Stimulated activated CD8-positive, alpha-beta memory T cell treated with anti-CD3 and anti-CD28 coated beads, Interleukin-15, amount 100 ng/mL, for 24 hours (primary cell): ENCODE results near the gene CACNA1H.

Source experiments
- DNase-seq: peaks from one replicate; pipeline ENCODE4 v3.0.0-alpha.2; 2020; ENCODE audit warnings: low read depth

CACNA1H gene

GRCh38 chr16:1143761-1144450 lies 9.0 kb upstream of the CACNA1H start:
- no peak for DNase-seq

DNA sequence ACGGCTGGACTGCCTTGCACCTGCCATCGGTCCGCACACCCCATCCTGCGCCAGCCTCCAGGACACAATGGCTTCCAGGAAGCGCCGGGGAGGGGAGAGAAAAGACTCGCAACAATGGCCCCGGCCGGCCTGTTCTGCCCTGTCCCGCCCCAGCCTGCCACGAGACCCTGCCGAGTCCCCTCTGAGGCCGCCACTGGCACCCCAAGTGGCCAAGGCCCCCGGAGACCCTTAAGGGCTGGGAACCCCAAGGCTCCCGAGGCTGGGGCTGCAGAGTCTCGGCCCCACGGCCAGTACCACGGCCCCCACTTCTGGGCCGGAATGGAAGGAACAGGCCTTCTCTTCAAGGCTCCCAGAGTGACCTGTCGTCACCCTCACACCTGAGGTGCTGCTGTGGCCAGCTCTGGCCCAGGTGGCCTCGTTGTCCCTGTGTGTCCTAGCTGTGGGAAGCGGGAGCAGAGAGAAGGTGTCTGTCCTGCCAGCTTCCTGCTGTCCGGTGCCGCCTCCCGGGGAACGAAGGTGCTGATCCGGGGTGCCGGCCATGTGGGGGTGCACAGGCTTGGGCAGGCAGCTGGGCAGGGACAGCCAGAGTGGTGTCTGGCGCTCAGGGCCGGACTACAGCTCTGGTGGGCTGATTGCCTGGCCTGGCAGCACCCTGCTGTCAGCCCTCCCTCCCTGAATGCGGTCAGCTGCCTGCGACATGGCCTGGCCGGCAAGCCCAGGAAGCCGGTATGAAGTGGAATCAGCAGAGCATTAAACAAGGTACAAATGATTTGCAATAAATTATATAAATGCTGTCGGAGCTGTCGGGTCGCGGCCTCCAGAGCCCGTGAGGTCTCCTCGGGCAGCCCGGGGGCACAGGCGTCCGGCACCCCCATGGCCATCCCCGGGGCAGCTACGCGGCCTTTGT lies 8.2 kb upstream of the CACNA1H start:
- DNase-seq = no peak

DNA sequence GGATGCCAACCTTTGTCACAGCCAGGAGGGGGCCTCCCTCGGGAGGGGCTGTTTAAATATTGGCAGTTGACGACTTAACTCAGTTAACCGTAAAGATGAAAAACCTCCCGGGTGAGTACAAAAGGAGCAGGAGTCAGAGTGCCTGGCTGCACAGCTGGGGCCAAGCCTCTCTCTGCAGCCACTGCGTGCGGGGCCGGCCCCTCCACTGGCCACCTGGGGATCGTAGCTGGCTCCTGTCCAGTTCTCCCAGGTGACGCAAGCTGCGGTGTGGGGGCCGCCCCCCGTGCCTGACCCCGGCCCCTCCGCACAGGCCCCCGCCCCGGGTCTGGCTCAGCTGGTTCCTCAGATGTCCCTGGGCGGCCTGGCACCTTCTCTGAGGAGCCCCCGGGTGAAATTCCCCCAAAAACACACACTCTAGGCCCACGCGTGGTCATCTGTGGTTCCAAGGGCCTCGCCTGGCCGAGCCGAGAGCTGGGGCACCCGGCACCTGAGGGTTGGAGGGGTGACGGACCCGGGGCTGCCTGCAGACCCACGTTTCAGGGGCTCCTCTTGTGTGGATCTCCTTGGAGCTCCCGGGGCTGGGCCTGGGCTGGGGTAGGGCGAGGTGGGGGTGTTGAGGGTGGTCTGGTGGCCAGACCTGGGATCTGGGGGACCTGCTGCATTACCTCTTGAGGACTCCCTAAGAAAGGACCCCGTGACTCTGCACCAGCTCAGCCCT lies 7.4 kb upstream of the CACNA1H start:
- DNase-seq = no peak

- no peak for DNase-seq
These were observed 6.5 kb upstream of the CACNA1H start for GRCh38 chr16:1146409-1146808.

DNA sequence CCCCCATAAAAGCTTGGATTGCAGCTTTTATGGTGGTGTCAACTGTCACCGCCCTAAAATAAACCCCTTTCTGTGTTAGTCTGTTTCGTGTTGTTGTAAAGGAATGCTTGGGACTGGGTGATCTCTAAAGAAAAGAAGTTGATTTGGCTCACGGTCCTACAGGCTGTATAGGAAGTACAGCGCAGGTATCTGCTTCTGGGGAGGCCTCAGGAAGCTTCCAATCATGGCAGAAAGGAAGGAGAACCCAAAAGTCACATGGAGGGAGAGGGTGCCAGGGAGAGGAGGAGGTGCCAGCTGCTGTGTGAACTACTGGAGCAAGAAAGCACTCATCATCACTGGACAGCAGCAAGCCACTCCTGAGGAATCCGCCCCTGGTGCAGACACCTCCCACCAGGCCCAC lies 5.9 kb upstream of the CACNA1H start:
- no peak for DNase-seq

DNA sequence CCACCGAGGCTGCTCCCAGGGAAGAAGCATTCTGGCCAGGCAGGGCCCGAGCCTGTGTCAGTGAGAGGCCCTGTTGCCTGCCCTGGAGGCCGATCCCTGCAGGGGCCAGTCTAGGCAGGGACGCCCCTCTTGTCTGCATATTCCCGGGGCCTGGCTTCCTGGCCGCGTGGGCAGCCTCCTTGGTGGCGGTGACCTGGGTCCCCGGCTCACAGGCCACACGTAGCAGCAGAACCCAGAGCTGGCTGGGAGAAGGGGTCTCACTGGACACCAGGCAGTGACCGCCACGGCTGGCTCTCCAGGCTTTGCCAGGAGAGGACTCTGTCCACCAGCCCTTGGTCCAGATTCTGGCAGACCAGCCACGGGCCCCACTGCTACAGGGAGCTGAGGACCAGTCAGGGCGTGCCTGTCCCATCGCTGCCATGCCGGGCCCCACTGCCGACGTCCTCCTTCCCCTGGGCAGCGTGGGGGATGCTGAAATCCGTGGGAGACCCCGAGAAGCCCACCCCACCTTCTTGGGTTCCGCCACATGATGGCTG lies 3.7 kb upstream of the CACNA1H start:
- DNase-seq = no peak

DNA sequence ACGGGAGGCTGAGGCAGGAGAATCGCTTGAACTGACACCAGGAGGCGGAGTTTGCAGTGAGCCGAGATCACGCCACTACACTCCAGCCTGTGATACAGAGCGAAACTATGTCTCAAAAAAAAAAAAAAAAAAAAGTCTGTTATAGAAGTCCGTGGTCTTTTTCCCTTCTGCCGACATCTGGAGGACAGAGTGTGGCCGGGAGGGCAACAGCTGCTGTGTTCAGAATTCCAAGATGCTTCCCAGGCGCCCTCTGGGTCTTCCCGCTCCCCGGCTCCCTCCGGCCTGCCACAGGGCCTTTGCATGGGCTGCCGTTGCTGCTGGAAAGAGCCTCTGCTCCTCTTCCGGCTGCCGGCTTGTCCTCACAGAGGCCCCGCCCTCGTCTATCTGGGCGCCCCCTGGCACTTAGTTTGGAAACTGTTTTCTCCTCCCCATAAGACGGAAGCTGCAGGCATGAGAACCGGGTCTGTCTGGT lies 2.4 kb upstream of the CACNA1H start:
- DNase-seq = no peak

GRCh38 chr16:1151424-1152122 lies 1.3 kb upstream of the CACNA1H start:
- DNase-seq = no peak

DNA sequence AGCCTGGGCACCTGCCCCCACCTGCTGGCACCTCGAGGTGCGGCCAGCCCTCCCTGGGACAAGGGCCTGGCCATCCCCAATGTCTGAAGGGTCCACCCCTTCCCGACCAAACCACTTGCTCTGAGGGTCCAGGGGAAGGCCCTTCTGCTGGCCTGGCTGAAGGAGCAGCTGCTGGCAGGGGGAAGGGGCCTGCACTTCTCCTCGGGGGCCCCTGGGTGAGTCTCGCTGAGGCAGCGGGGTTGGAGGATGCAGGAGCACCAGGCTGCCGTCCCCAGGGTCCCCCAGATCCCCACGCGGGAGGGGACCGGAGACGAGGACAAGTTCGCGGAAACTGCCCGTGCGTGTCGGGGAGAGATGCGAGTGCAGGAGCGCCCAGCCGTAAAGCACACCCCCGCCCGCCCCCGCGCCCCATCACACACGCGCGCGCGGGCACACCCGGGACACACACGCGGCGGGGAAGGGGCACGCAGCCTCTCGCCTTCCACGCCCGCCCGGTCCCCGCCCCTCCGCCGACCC lies 725 bp upstream of the CACNA1H start:
- no peak for DNase-seq

- no peak for DNase-seq
These were observed 714 bp downstream of the CACNA1H start for GRCh38 chr16:1153480-1154160.

- no peak for DNase-seq
These were observed 1.5 kb downstream of the CACNA1H start for GRCh38 chr16:1154291-1154886.

DNA sequence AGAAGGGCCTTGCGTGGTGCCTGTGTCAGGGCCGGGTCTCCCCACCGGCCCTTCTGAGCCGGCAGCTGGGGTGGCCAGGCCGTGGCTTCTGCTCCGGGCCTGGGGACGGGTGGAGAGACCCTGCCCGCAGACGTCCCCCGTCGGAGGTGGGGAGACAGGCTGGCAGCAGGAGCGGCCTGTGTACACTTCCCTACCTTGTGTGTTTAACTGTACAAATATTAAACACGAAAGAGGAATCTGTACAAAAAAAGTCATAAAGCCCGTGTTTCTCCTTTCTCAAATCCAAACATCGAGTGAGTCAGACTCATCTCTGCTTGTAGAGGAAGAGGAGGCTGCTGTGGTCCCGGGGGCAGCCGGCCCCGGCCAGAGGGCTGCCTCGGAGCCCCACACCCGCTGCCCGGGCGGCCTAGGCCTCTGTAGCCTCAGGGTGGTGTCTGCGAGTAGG lies 2.0 kb downstream of the CACNA1H start:
- DNase-seq = no peak

- DNase-seq = no peak
These were observed 2.6 kb downstream of the CACNA1H start for GRCh38 chr16:1155353-1156054.

DNA sequence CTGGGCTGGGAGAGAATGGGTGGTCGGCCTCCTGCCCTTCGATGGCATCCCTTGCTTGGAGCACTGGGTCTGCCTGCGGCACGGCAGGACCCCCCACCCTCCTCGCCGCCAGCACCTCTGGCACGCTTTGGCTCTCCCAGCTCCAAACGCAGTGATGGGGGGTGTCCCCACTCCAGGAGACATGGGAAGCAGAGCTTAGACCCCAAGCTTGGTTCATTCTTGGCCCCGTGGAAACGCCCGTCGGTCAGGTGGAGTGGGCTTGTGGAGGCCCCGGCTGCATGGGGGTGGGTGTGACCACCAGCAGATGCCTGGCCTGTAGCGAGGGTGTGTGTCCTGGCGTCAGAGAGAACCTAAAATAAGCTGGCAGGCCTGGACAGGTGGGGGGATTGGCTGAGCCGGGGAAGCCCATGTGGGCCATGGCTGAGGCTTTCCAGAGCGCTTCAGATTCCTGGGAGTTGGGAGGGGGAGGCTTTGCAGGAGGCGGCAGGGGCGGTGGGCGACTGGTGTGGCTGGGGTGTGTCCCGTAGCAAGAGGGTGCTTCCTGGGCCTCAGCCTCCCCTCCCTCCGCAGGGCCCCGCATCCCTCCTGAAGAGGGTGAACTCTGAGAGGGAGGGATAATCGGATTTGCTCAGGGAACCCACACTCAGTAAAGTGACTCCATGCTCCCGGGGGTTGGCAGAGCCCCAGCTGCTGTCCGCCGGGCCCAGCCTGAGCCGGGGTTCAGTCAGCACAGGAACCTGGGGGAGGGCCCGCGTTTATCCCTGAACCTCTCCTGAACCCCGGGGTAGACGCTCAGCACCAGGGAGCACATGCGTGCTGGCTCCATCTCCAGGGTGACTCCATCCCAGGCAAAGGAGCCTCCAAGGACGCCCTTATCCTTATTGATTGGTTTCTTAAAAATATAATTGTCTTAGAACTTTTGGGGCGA lies 3.4 kb downstream of the CACNA1H start:
- no peak for DNase-seq

- DNase-seq = no peak
These were observed 4.2 kb downstream of the CACNA1H start for GRCh38 chr16:1156983-1157638.

- DNase-seq = no peak
These were observed 4.9 kb downstream of the CACNA1H start for GRCh38 chr16:1157639-1158455.
